K562 (cell line): Measurements from ENCODE around the gene SULT1A2. TPM values are rescaled to one million over a fixed set of nuclear protein-coding genes. Genes with fewer than 3 reads are reported as not detected.
A peak's percentile ranks its signal among the peaks of the same experiment; 100 is the strongest.

ENCODE experiments used
- ATAC-seq: fragments of 200-7000 bp; cut with Tn5 transposase; 3 replicates; pipeline ENCODE4 v1.9.1; 2020; ENCODE audit warnings: moderate library complexity
- BruUV-seq: library from RNA; stranded (reverse); fragments of 400-500 nt; replicated peaks from 2 replicates; lab custom pipeline; 2021; lab: Mats Ljungman, UMichigan
- CTCF ChIA-PET: fragments of 300-600 bp; formaldehyde crosslinking; extraction: SDS; loops from one replicate; lab custom pipeline; 2021; ENCODE audit warnings: low intra/inter-chr PET ratio; lab: Yijun Ruan, JAX
- POLR2A ChIA-PET: fragments of 300-600, 350-650 bp; sonication (Branson Sonifier 250); formaldehyde crosslinking; extraction: SDS; loops from one replicate; lab custom pipeline; 2021; ENCODE audit warnings: antibody characterized with exemption, inconsistent platforms; lab: Yijun Ruan, JAX
- DNase-seq, 4 experiments: peaks; one replicate each; pipeline versions ENCODE4 v3.0.0 to v3.0.0-alpha.2; 2011 to 2018; ENCODE audit warnings: low spot score in 3 of 4, mixed read lengths in 3 of 4; ENCODE audit errors: extremely low read depth in 1 of 4
- FAIRE-seq: peaks from 2 replicates; lab custom pipeline; 2011; peaks lifted over from hg19 to GRCh38; lab: Jason Lieb, UNC
- H2AFZ ChIP-seq: 2 replicates; pipeline ENCODE4 v1.6.0; 2011; ENCODE audit warnings: low read depth, low read length, control low read depth, inconsistent platforms
- H3K27ac ChIP-seq: fragments of 200-600 bp; 3 replicates; pipeline ENCODE4 v1.8.0; 2011; ENCODE audit warnings: low read depth, mild to moderate bottlenecking, control low read depth, inconsistent platforms, low read length, moderate library complexity, mixed read lengths; ENCODE audit errors: extremely low read depth
- H3K27me3 ChIP-seq, 2 experiments: fragments of 300-600 bp in 1 of 2; 2 replicates in 1 of 2; 3 replicates in 1 of 2; pipeline versions ENCODE4 v1.6.0 to v1.8.0; 2011; ENCODE audit warnings: inconsistent platforms in 2 of 2, low read length in 2 of 2, mild to moderate bottlenecking in 1 of 2, mixed read lengths in 1 of 2, moderate library complexity in 1 of 2; ENCODE audit not compliant: control insufficient read depth in 2 of 2, insufficient read depth in 2 of 2
- H3K36me3 ChIP-seq: fragments of 300-600 bp; 3 replicates; pipeline ENCODE4 v1.8.0; 2011; ENCODE audit warnings: mild to moderate bottlenecking, low read length, inconsistent platforms; ENCODE audit not compliant: control insufficient read depth, insufficient read depth
- H3K4me1 ChIP-seq, 2 experiments: fragments of 200-600 bp in 1 of 2; replicated peaks in 1 of 2; 2 replicates in 1 of 2; 3 replicates in 1 of 2; pipeline versions ENCODE4 v1.5.1 to v1.8.0; 2011; ENCODE audit warnings: inconsistent platforms in 2 of 2, low read length in 2 of 2, mild to moderate bottlenecking in 1 of 2, mixed read lengths in 1 of 2, moderate library complexity in 1 of 2; ENCODE audit not compliant: control insufficient read depth in 2 of 2, insufficient read depth in 2 of 2
- H3K4me2 ChIP-seq: 2 replicates; pipeline ENCODE4 v1.6.1; 2011; ENCODE audit warnings: low read length, control low read depth, inconsistent platforms, mixed read lengths; ENCODE audit not compliant: insufficient read depth
- H3K4me3 ChIP-seq: fragments of 200-600 bp; sonication (generic), shearing (Covaris generic); 2 replicates; pipeline ENCODE4 v1.5.1; 2016; ENCODE audit warnings: control low read depth, inconsistent platforms
- H3K79me2 ChIP-seq: fragments of 200-600 bp; 3 replicates; pipeline ENCODE4 v1.8.0; 2011; ENCODE audit warnings: low read length, inconsistent platforms; ENCODE audit not compliant: control insufficient read depth, insufficient read depth
- H3K9ac ChIP-seq, 2 experiments: 2 replicates each; pipeline versions ENCODE4 v1.6.0 to v1.6.1; 2011; ENCODE audit warnings: low read depth in 2 of 2, low read length in 2 of 2, control low read depth in 1 of 2, inconsistent platforms in 1 of 2, mild to moderate bottlenecking in 1 of 2, mixed read lengths in 1 of 2; ENCODE audit not compliant: insufficient read depth in 1 of 2
- H3K9me1 ChIP-seq: one replicate; pipeline ENCODE4 v1.6.0; 2011; ENCODE audit warnings: inconsistent platforms, mild to moderate bottlenecking, low read length, moderate library complexity; ENCODE audit not compliant: control insufficient read depth, insufficient read depth
- H3K9me3 ChIP-seq: replicated peaks from 2 replicates; pipeline ENCODE4 v1.5.1; 2011; ENCODE audit warnings: low read depth, low read length, inconsistent platforms; ENCODE audit not compliant: control insufficient read depth, insufficient read depth
- H4K20me1 ChIP-seq: replicated peaks from 2 replicates; pipeline ENCODE4 v1.6.1; 2011; ENCODE audit warnings: low read length, inconsistent platforms, mixed read lengths; ENCODE audit not compliant: control insufficient read depth, insufficient read depth
- KLF10 ChIP-seq: fragments of 250-450 bp; sonication (Bioruptor Pico); IDR thresholded peaks from 2 replicates; pipeline ENCODE4 v1.6.1; 2021; ENCODE audit warnings: matching md5 sums
- MBD2 ChIP-seq: sonication (generic); IDR thresholded peaks from 2 replicates; pipeline ENCODE4 v1.6.1; 2016; ENCODE audit warnings: low read depth, borderline replicate concordance
- NCOA2 ChIP-seq, 2 experiments: fragments of 450-650 bp; IDR thresholded peaks; 2 replicates each; pipeline ENCODE4 v1.6.1; 2018; ENCODE audit warnings: mild to moderate bottlenecking in 2 of 2, moderate library complexity in 1 of 2; ENCODE audit not compliant: partially characterized antibody in 2 of 2
- NFE2 ChIP-seq: IDR thresholded peaks from 2 replicates; pipeline ENCODE4 v1.6.1; 2014; ENCODE audit warnings: antibody characterized with exemption, low read depth
- NFE2L1 ChIP-seq: fragments of 450-650 bp; IDR thresholded peaks from 2 replicates; pipeline ENCODE4 v1.6.1; 2016; ENCODE audit warnings: missing genetic modification characterization, low read depth, mild to moderate bottlenecking, missing compliant biosample characterization, moderate library complexity, borderline replicate concordance
- SRSF3 ChIP-seq: fragments of 200-400 bp; formaldehyde crosslinking; IDR thresholded peaks from 2 replicates; pipeline ENCODE4 v1.6.1; 2016; ENCODE audit warnings: mild to moderate bottlenecking, low read length, moderate library complexity; ENCODE audit not compliant: insufficient read depth
- STAG1 ChIP-seq: sonication (generic); formaldehyde crosslinking; IDR thresholded peaks from 2 replicates; pipeline ENCODE4 v1.5.0; 2020; ENCODE audit warnings: missing genetic modification reagents, borderline replicate concordance
- ZFP30 ChIP-seq: fragments of 250-450 bp; sonication (Bioruptor Pico); IDR thresholded peaks from 2 replicates; pipeline ENCODE4 v1.8.0; 2022; ENCODE audit warnings: moderate library complexity, mild to moderate bottlenecking, inconsistent platforms, borderline replicate concordance
- ZNF124 ChIP-seq: sonication (generic); formaldehyde crosslinking; IDR thresholded peaks from 2 replicates; pipeline ENCODE4 v1.8.1; 2022; ENCODE audit warnings: missing genetic modification reagents
- ZNF175 ChIP-seq: fragments of 200-800 bp; sonication (Bioruptor generic); IDR thresholded peaks from 2 replicates; pipeline ENCODE4 v1.6.1; 2016; ENCODE audit warnings: low read depth, mild to moderate bottlenecking, missing genetic modification characterization, missing compliant biosample characterization
- ZNF76 ChIP-seq: fragments of 250-450 bp; sonication (Bioruptor Pico); IDR thresholded peaks from 2 replicates; pipeline ENCODE4 v1.4.0; 2020; ENCODE audit warnings: mild to moderate bottlenecking, moderate library complexity, borderline replicate concordance
- WGBS: fragments of 100-300 bp; shearing (Covaris generic); methylation state at CpG from one replicate; pipeline ENCODE4 v1.1.6; 2016; ENCODE audit warnings: low coverage, mixed read lengths; ENCODE audit not compliant: insufficient coverage; ENCODE audit errors: missing lambda C conversion rate; 5-methylcytosine and 5-hydroxymethylcytosine counted together
- in situ Hi-C: fragments of 300-500 bp; cut with MboI; formaldehyde crosslinking; loops from 4 replicates; pipeline ENCODE4 v1.15.0; 2018; ENCODE audit warnings: inconsistent platforms, mixed read lengths
- intact Hi-C: fragments of 100-400 bp; cut with micrococcal nuclease; formaldehyde crosslinking; loops from 2 replicates; pipeline ENCODE4 v1.14.2; 2022
- polyA plus RNA-seq, 8 experiments: library from polyadenylated mRNA; depleted of rRNA in 4 of 8; stranded (reverse) in 5 of 8; unstranded in 3 of 8; fragments of >200 nt; fragmentation: Nextera tagmentation in 2 of 8; fragmentation: Illumina TruSeq in 1 of 8; extraction: Ambion mirVana in 2 of 8; extraction: Trizol in 1 of 8; gene quantifications; 2 replicates each; pipeline versions ENCODE4 v1.2.1 to v1.2.3, GENCODE V29; 2011 to 2014; ENCODE audit warnings: inconsistent platforms in 1 of 8, missing spikeins in 1 of 8
- total RNA-seq, 7 experiments: library from RNA; depleted of rRNA in 6 of 7; stranded (reverse); fragments of >200 nt in 6 of 7; fragmentation: Illumina TruSeq in 2 of 7; extraction: Trizol in 2 of 7; gene quantifications; 2 replicates each; pipeline versions ENCODE4 v1.2.1 to v1.2.3, GENCODE V29; 2011 to 2021; ENCODE audit warnings: low replicate concordance in 1 of 7
- TF ChIP-seq, protein P1 (sequence below), 3 experiments: IDR thresholded peaks in 2 of 3; conservative IDR thresholded peaks in 1 of 3; 2 replicates each; pipeline ENCODE4 v1.5.1; 2011 to 2012; ENCODE audit warnings: low read length in 3 of 3, mild to moderate bottlenecking in 3 of 3, control low read depth in 2 of 3, improper control_type of control experiment in 1 of 3, inconsistent platforms in 1 of 3, low read depth in 1 of 3, mixed read lengths in 1 of 3, moderate library complexity in 1 of 3; ENCODE audit not compliant: insufficient read depth in 2 of 3
- TF ChIP-seq, protein P2 (sequence below): fragments of 450-650 bp; formaldehyde crosslinking; IDR thresholded peaks from 2 replicates; pipeline ENCODE4 v1.4.0; 2020; ENCODE audit warnings: mild to moderate bottlenecking, moderate library complexity
- TF ChIP-seq, protein P3 (sequence below): sonication (generic); formaldehyde crosslinking; IDR thresholded peaks from 2 replicates; pipeline ENCODE4 v1.9.0; 2022; ENCODE audit warnings: mild to moderate bottlenecking, missing genetic modification reagents

Gene SULT1A2
- total and polyA plus RNA-seq, 9 of the 15 experiments (the other 6 are each of a cell fraction or from before 2014, with no cell fraction given) = 0.73 to 3.2 (median 1.7) TPM

DNA sequence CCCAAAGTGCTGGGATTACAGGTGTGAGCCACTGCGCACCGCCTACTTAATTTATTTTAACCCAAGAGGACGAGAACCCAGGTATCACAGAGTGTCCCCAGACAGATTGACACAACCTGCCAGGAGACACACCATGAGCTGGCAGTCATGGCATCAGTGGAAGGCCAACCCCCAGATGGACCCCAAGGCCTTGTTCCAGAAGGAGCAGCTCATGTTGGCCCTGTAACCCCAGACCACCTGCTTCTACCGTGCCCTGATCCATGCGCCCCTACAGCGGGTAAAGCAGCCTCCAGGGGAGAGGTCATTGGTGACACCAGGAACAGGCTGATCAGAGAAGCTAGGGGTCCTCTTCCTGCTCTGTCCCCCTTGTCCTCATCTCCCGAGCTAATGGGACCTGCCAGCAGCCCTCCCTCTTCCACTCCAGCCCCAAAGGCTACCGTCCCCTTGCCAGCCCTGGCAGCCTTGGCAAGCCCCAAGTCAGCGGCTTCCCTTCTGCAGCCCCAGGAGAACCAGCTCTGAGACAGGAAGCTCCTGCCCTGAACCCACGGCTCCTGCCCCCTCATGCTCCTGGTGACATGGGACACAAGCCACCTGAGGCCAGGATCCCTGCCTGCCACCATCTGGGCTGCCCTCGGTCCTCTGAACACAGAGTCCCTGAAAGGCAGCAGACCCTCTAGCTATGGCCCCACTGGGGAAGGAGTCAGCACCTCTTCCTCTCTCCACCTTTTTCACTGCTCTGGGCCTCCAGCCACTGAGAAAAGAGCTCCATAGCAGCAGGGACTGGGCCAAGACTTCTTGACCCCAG, 6.7 kb upstream of the SULT1A2 start:
- no peaks in the 10 kb centered on the region; a peak in 2 of 5 replicates for H3K4me1 ChIP-seq
- H3K4me2 ChIP-seq = no peak overlapping the region
- peak overlapping the region in 1 of 2 experiments; percentile 52; a peak in 2 of 4 replicates for H3K9ac ChIP-seq
- ChIA-PET POLR2A (interaction anchor here (0.7 to 1.8 kb wide), 5 partner anchors 9 to 105 kb away, joined by 3 to 6 read pairs (median 3); no protein-coding TSS in a partner anchor), CTCF (no interaction called here)
- ATAC-seq (no peak; the same call in 2 of the 3 replicates), DNase-seq (no peak), FAIRE-seq (no peak)
- intact Hi-C loops = no loop called here
- no peaks in the 10 kb centered on the region for H3K9me3 ChIP-seq
- in situ Hi-C loops = loop anchor here (25.0 kb wide), 4 partner anchors 109 to 1609 kb away; partner anchors contain the start of genes EIF3C and EIF3CL
- H2AFZ ChIP-seq = no peak overlapping the region
- H3K36me3 ChIP-seq = no peaks in the 10 kb centered on the region
- no peak overlapping the region for H3K27ac ChIP-seq
- no peaks in the 10 kb centered on the region for H3K9me1 ChIP-seq
- TF ChIP-seq ZNF175 (CRISPR knock-in tag) (no peak), ZNF124 (CRISPR knock-in tag) (no peak), MBD2 (no peak), ZFP30 (CRISPR knock-in tag) (no peak), SRSF3 (no peak), ZNF76 (no peak), NCOA2 (IDR thresholded peaks at IDR 0.05; ENCODE audit: partially characterized antibody in 2 of 2) (no peak), KLF10 (CRISPR knock-in tag) (no peak), NFE2L1 (no peak), NFE2 (no peak), STAG1 (CRISPR knock-in tag) (no peak)
- TF ChIP-seq, protein P1, sequence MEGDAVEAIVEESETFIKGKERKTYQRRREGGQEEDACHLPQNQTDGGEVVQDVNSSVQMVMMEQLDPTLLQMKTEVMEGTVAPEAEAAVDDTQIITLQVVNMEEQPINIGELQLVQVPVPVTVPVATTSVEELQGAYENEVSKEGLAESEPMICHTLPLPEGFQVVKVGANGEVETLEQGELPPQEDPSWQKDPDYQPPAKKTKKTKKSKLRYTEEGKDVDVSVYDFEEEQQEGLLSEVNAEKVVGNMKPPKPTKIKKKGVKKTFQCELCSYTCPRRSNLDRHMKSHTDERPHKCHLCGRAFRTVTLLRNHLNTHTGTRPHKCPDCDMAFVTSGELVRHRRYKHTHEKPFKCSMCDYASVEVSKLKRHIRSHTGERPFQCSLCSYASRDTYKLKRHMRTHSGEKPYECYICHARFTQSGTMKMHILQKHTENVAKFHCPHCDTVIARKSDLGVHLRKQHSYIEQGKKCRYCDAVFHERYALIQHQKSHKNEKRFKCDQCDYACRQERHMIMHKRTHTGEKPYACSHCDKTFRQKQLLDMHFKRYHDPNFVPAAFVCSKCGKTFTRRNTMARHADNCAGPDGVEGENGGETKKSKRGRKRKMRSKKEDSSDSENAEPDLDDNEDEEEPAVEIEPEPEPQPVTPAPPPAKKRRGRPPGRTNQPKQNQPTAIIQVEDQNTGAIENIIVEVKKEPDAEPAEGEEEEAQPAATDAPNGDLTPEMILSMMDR (IDR thresholded peaks at IDR 0.05 in 2 of 3, conservative IDR thresholded peaks at IDR 0.05 in 1 of 3; ENCODE audit: insufficient read depth in 2 of 3, low read depth in 1 of 3, low read length in 3 of 3) = no peak
- TF ChIP-seq, protein P2, sequence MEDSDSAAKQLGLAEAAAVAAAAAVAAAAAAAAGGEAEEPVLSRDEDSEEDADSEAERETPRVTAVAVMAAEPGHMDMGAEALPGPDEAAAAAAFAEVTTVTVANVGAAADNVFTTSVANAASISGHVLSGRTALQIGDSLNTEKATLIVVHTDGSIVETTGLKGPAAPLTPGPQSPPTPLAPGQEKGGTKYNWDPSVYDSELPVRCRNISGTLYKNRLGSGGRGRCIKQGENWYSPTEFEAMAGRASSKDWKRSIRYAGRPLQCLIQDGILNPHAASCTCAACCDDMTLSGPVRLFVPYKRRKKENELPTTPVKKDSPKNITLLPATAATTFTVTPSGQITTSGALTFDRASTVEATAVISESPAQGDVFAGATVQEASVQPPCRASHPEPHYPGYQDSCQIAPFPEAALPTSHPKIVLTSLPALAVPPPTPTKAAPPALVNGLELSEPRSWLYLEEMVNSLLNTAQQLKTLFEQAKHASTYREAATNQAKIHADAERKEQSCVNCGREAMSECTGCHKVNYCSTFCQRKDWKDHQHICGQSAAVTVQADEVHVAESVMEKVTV (CRISPR knock-in tag) = no peak
- TF ChIP-seq, protein P3, sequence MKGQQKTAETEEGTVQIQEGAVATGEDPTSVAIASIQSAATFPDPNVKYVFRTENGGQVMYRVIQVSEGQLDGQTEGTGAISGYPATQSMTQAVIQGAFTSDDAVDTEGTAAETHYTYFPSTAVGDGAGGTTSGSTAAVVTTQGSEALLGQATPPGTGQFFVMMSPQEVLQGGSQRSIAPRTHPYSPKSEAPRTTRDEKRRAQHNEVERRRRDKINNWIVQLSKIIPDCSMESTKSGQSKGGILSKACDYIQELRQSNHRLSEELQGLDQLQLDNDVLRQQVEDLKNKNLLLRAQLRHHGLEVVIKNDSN = no peak
- no peak overlapping the region for H3K4me3 ChIP-seq
- H3K27me3 ChIP-seq = no peaks in the 10 kb centered on the region
- no peaks in the 10 kb centered on the region for H4K20me1 ChIP-seq
- no peaks in the 10 kb centered on the region for H3K79me2 ChIP-seq
- 28% methylated on average over 10 of the region's 11 CpGs for WGBS
- no TSS peak for BruUV-seq
